Prostate gland (tissue), 2 donors: ENCODE data around the gene GTPBP2.

Source experiments
- CTCF ChIP-seq, 4 experiments: fragments of 200-600 bp in 2 of 4; fragments of 450-650 bp in 2 of 4; sonication (generic) in 2 of 4; IDR thresholded peaks; 1 replicate in 3 of 4; 2 replicates in 1 of 4; pipeline ENCODE4 v1.5.1; 2016 to 2019; ENCODE audit warnings: antibody characterized with exemption in 4 of 4, mild to moderate bottlenecking in 2 of 4, moderate library complexity in 2 of 4
- POLR2A ChIP-seq: fragments of 450-650 bp; IDR thresholded peaks from one replicate; pipeline ENCODE4 v1.6.1; 2016; ENCODE audit warnings: antibody characterized with exemption, mild to moderate bottlenecking
- POLR2AphosphoS5 ChIP-seq: sonication (generic); formaldehyde crosslinking; IDR thresholded peaks from one replicate; pipeline ENCODE4 v1.6.1; 2017; ENCODE audit warnings: antibody characterized with exemption

- TF ChIP-seq CTCF (IDR thresholded peaks at IDR 0.05) (no peak), POLR2A (no peak), POLR2AphosphoS5 (no peak)
Measured at GRCh38 chr6:43623880-43624785, 4.9 kb downstream of the GTPBP2 start.
